Right atrium auricular region (tissue), 2 donors: Measurements from ENCODE around the gene RBCK1. TPM values are rescaled to one million over a fixed set of nuclear protein-coding genes. Genes with fewer than 3 reads are reported as not detected.

Experiments used
- DNase-seq: peaks from one replicate; pipeline ENCODE4 v3.0.0-alpha.2; 2019; ENCODE audit warnings: low spot score
- H3K27ac ChIP-seq, 2 donors: fragments of 200-600 bp; sonication (generic); 1 replicate in 1 of 2; 2 replicates in 1 of 2; pipeline ENCODE4 v1.5.1; 2016 to 2019
- H3K27me3 ChIP-seq, 2 donors: fragments of 200-600 bp; sonication (generic); one replicate each; pipeline versions ENCODE4 v1.5.1 to v1.6.0; 2017 to 2019
- H3K36me3 ChIP-seq: fragments of 200-600 bp; sonication (generic); one replicate; pipeline ENCODE4 v1.5.1; 2016
- H3K4me1 ChIP-seq, 2 donors: fragments of 200-600 bp; sonication (generic); one replicate each; pipeline versions ENCODE4 v1.5.1 to v1.6.0; 2017 to 2019
- H3K4me3 ChIP-seq, 2 donors: fragments of 200-600 bp; sonication (generic); 1 replicate in 1 of 2; 2 replicates in 1 of 2; pipeline ENCODE4 v1.5.1; 2017 to 2019; ENCODE audit warnings: mild to moderate bottlenecking in 1 of 2, moderate library complexity in 1 of 2
- H3K9me3 ChIP-seq, 2 donors: fragments of 200-600 bp; sonication (generic); one replicate each; pipeline ENCODE4 v1.5.1; 2019
- CTCF ChIP-seq, 2 donors: fragments of 200-600 bp; sonication (generic); IDR thresholded peaks; one replicate each; pipeline ENCODE4 v1.5.1; 2019; ENCODE audit warnings: antibody characterized with exemption in 2 of 2
- total RNA-seq, 2 donors: library from RNA; depleted of rRNA; stranded (reverse); fragments of >200 nt; gene quantifications; one replicate each; pipeline ENCODE4 v1.1.0, GENCODE V29; 2016

Gene RBCK1
- total RNA-seq, 2 donors from 2014 or later: 43.6 to 48.8 TPM

DNA sequence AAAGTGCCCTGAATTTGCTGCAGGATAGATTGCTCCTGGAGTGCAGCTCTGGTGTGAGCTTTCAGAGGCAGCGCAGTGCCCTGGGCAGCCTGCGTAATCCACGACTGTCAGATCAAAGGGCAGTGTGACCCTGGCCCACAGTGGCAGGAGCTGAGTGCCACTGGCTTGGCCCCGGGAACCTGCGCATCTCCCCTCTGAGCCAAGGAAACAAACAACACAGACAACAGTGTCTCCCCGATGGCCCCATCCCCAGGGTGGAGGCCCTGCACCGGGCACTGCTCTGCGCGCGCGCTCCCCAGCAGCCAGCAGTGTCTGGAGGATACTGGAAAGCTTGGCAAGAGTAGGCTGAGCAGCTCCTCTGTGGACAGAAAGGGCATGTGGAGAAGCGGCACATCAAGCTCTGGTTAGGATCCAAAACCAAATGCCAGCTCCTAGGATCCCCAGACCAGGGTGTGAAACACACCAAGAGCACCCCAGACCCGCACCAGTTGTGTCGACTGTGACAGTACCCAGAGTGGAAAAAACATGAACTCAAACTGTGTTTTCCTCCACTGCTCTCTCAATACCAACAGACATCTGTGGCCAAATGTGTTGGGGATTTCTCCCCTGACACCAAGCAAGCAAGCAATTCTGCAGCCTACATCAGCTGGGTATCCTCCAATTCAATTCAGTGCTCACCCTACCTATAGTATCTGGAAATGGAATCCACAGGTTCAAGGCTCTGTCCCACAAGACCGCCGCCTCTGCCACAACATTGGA, 26.7 kb downstream of the RBCK1 start:
- H3K9me3 ChIP-seq: no peaks in the 10 kb centered on the region
- no peak overlapping the region for H3K4me3 ChIP-seq
- peaks cover 66% of the 10 kb centered on the region for H3K36me3 ChIP-seq
- no peaks in the 10 kb centered on the region for H3K27me3 ChIP-seq
- DNase-seq: no peak
- peaks cover 0 to 36% of the 10 kb centered on the region in 2 donors for H3K4me1 ChIP-seq
- no peak overlapping the region for H3K27ac ChIP-seq
- no peak for TF ChIP-seq CTCF (IDR thresholded peaks at IDR 0.05)

- Histone ChIP-seq H3K4me1 (peaks cover 0 to 29% of the 10 kb centered on the region in 2 donors), H3K27me3 (no peaks in the 10 kb centered on the region), H3K9me3 (no peaks in the 10 kb centered on the region), H3K27ac (no peak overlapping the region), H3K36me3 (peaks cover 66% of the 10 kb centered on the region), H3K4me3 (no peak overlapping the region)
- no peak for DNase-seq
- TF ChIP-seq CTCF (IDR thresholded peaks at IDR 0.05): no peak
Measured at GRCh38 chr20:435558-435957, 27.5 kb downstream of the RBCK1 start.

- no peak for DNase-seq
- Histone ChIP-seq H3K4me3 (no peak overlapping the region), H3K9me3 (no peaks in the 10 kb centered on the region), H3K27me3 (no peaks in the 10 kb centered on the region), H3K4me1 (peaks cover 0 to 22% of the 10 kb centered on the region in 2 donors), H3K27ac (no peak overlapping the region), H3K36me3 (peaks cover 68% of the 10 kb centered on the region)
- TF ChIP-seq CTCF (IDR thresholded peaks at IDR 0.05): no peak
Measured at GRCh38 chr20:436476-436875, 28.4 kb downstream of the RBCK1 start.

DNA sequence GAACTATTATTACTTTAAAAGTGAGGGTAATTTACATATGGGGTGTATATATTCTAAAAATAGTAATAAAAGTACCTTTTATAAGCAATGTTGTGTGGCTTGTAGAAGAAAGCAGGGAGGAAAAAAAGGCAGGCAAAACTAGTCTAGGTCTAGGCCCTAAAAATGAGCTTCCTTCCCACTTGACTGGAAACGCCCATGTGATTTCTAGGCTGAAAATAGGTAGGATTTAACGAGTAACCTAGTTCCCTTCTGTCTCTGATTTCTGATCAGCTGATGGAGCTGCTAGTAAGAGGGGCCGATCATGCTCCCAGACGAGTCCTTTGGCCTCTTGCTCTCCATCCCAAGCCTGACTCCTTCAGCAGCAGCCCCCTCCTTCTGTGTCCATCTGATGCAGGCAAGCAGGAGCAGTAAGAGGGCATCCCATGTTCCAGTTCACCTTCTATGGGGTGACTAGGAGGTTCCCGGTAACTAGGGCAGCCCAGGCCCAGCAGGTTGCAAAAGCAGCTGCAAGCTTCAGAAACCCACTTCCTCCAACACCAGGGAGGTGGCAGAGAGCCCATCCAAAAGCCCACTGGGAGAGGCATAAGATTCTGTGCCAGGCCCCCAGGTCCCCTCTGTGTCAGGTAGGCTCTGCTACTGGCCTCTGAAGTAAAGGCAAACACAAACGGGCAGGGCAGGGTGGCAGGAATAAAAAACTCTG, 29.8 kb downstream of the RBCK1 start:
- Histone ChIP-seq H3K27ac (no peak overlapping the region), H3K36me3 (peaks cover 71% of the 10 kb centered on the region), H3K9me3 (no peaks in the 10 kb centered on the region), H3K27me3 (no peaks in the 10 kb centered on the region), H3K4me3 (no peak overlapping the region), H3K4me1 (peaks cover 0 to 8% of the 10 kb centered on the region in 2 donors)
- DNase-seq: no peak
- TF ChIP-seq CTCF (IDR thresholded peaks at IDR 0.05): no peak

DNA sequence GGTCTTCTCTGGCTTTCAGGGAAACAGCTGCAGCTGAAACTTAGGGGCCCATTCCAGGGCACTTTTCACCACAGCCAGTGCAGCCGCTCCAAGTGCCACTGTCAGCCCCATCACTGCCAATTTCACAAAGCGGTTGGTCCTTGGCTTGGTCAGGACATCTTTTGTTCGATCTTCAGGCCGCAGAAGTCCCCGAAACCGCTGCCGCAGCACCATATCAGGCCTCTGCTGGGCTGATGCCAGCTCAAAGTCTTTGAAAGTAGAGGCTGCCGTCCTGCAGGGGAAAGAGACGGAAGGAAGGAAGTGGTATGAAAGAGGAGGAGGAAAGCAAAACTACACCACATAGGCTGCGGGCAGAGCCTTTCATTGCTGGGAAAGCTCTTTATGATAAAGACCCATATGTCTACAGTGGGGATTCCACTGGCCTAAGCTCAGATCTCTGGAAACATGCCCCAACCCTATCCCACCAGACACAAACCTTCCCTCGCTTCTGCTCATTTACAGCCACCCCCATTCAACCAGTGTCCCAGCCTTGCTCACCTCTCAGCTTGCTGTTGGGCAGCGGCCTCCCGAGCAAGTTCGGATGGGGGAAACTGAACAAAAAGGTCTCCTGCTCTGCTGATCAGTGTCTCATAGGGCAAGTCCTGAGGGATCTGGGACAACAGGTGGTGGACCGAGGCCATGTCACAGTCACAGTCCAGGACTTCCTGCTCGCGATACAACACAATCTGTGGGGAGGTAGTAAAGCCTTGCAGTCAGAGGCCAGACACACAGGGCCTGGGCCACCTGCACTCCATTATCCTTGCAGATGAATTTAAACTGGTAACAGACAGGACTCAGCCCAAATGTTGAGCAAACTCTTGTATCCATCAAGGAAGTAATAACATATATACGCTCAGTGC, 30.7 kb downstream of the RBCK1 start:
- Histone ChIP-seq H3K36me3 (peaks cover 79% of the 10 kb centered on the region), H3K4me1 (peaks cover 0 to under 1% of the 10 kb centered on the region in 2 donors), H3K27me3 (no peaks in the 10 kb centered on the region), H3K27ac (no peak overlapping the region), H3K9me3 (no peaks in the 10 kb centered on the region), H3K4me3 (no peak overlapping the region)
- TF ChIP-seq CTCF (IDR thresholded peaks at IDR 0.05): no peak
- DNase-seq: no peak
